OCI-LY3 (cell line): ENCODE results near the gene HIVEP3.

Experiments used
- H2AFZ ChIP-seq: fragments of 200-600, 300-600 bp; shearing (Covaris generic); 2 replicates; pipeline ENCODE4 v1.6.0; 2014; ENCODE audit warnings: antibody characterized with exemption, low read depth, low read length
- H3K27ac ChIP-seq: fragments of 200-600, 300-600 bp; sonication (generic); 2 replicates; pipeline ENCODE4 v1.5.1; 2014; ENCODE audit warnings: mild to moderate bottlenecking, low read length, moderate library complexity, mixed read lengths
- H3K27me3 ChIP-seq: fragments of 200-600, 300-600 bp; sonication (generic); 2 replicates; pipeline ENCODE4 v1.6.1; 2014; ENCODE audit warnings: low read depth, low read length, mixed read lengths
- H3K36me3 ChIP-seq: fragments of 200-600, 300-600 bp; sonication (generic); replicated peaks from 2 replicates; pipeline ENCODE3; 2014; ENCODE audit warnings: low read depth, low read length, mixed read lengths
- H3K4me1 ChIP-seq: fragments of 300-600, 200-600 bp; sonication (generic); 2 replicates; pipeline ENCODE4 v1.6.1; 2014; ENCODE audit warnings: low read length, mixed read lengths
- H3K4me2 ChIP-seq: fragments of 200-600, 300-600 bp; sonication (generic); 2 replicates; pipeline ENCODE4 v1.6.1; 2014; ENCODE audit warnings: low read length, mixed read lengths
- H3K4me3 ChIP-seq: fragments of 300-600, 200-600 bp; sonication (generic); 2 replicates; pipeline ENCODE4 v1.5.1; 2014; ENCODE audit warnings: antibody characterized with exemption, mild to moderate bottlenecking, low read length, moderate library complexity
- H3K79me2 ChIP-seq: fragments of 300-600, 200-600 bp; shearing (Covaris generic); 2 replicates; pipeline ENCODE4 v1.6.1; 2014; ENCODE audit warnings: mild to moderate bottlenecking, low read length, mixed read lengths
- H3K9ac ChIP-seq: fragments of 300-600, 200-600 bp; shearing (Covaris generic); 2 replicates; pipeline ENCODE4 v1.6.0; 2014; ENCODE audit warnings: mild to moderate bottlenecking, low read length, moderate library complexity
- H3K9me3 ChIP-seq: fragments of 200-600, 300-600 bp; shearing (Covaris generic); 2 replicates; pipeline ENCODE4 v1.6.1; 2014; ENCODE audit warnings: low read length, mixed read lengths; ENCODE audit not compliant: insufficient read depth
- H4K20me1 ChIP-seq: fragments of 200-600, 300-600 bp; sonication (generic); 2 replicates; pipeline ENCODE4 v1.6.1; 2016; ENCODE audit warnings: low read length, mixed read lengths; ENCODE audit not compliant: insufficient read depth
- EZH2phosphoT487 ChIP-seq: fragments of 200-600 bp; shearing (Covaris generic); IDR thresholded peaks from 2 replicates; pipeline ENCODE4 v1.6.1; 2018; ENCODE audit warnings: antibody characterized with exemption, mixed run types, low read depth
- TF ChIP-seq, protein P1 (sequence below): fragments of 200-600, 300-600 bp; sonication (generic); IDR thresholded peaks from 2 replicates; pipeline ENCODE4 v1.5.1; 2014; ENCODE audit warnings: antibody characterized with exemption, low read length, low read depth

Gene HIVEP3

DNA sequence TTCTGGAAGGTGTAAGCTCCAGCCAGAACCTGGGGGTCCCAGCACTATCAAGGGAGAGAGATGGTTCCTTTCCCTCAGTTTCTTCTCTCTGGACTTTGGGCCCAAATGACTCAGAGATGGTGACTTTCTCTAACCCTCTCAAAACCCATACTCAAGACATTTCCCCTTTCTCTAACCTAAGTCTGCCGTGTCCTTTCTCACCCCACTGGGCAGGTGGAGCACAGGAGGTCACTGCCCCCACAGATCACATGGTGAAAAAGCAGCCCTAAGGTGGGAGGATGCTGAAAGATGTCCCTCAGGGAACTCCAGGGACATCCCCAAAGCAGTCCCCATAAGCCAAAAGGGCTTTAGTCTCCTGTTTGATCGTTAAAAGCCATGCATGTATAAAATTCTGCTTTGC, 173.7 kb downstream of the HIVEP3 start:
- no peaks in the 10 kb centered on the region for H3K36me3 ChIP-seq
- no peaks in the 10 kb centered on the region for H3K9me3 ChIP-seq
- TF ChIP-seq EZH2phosphoT487 = no peak
- TF ChIP-seq, protein P1, sequence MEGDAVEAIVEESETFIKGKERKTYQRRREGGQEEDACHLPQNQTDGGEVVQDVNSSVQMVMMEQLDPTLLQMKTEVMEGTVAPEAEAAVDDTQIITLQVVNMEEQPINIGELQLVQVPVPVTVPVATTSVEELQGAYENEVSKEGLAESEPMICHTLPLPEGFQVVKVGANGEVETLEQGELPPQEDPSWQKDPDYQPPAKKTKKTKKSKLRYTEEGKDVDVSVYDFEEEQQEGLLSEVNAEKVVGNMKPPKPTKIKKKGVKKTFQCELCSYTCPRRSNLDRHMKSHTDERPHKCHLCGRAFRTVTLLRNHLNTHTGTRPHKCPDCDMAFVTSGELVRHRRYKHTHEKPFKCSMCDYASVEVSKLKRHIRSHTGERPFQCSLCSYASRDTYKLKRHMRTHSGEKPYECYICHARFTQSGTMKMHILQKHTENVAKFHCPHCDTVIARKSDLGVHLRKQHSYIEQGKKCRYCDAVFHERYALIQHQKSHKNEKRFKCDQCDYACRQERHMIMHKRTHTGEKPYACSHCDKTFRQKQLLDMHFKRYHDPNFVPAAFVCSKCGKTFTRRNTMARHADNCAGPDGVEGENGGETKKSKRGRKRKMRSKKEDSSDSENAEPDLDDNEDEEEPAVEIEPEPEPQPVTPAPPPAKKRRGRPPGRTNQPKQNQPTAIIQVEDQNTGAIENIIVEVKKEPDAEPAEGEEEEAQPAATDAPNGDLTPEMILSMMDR = no peak
- peak overlapping the region; percentile 100 for H3K27ac ChIP-seq
- peaks cover 98% of the 10 kb centered on the region for H3K4me1 ChIP-seq
- 0 out of 2 replicates have a peak overlapping the region, but pooled peaks have one; percentile 22 for H3K4me3 ChIP-seq
- peak overlapping the region; percentile 97 for H3K9ac ChIP-seq
- peaks cover 56% of the 10 kb centered on the region for H3K79me2 ChIP-seq
- H3K27me3 ChIP-seq = no peaks in the 10 kb centered on the region
- H3K4me2 ChIP-seq = peak overlapping the region; percentile 47
- no peaks in the 10 kb centered on the region for H4K20me1 ChIP-seq
- no peak overlapping the region for H2AFZ ChIP-seq

DNA sequence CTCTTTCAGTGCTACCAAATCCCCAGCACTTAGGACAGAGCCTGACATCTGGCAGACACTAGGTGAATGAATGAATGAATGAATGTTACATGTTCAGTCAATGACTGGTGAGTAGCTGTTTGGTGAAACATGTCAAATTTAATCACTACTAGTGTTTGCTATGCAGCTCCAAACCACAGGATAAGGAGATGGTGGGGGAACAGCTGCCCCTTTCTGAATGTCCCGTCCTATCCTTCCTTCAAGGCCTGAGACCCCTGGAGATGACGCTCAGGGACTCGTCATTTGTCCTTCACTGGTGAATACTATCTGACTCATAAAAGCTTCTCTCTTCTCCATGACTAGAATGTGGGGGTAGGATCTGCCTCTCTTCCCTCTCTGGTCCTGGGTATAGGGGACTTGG, 175.4 kb downstream of the HIVEP3 start:
- Histone ChIP-seq H3K4me2 (peak overlapping the region; percentile 83), H4K20me1 (no peaks in the 10 kb centered on the region), H3K4me3 (no peak overlapping the region), H3K4me1 (peaks cover 98% of the 10 kb centered on the region), H3K9me3 (no peaks in the 10 kb centered on the region), H3K36me3 (no peaks in the 10 kb centered on the region), H3K79me2 (peaks cover 51% of the 10 kb centered on the region), H2AFZ (no peak overlapping the region), H3K27me3 (no peaks in the 10 kb centered on the region), H3K27ac (peak overlapping the region; percentile 100), H3K9ac (peak overlapping the region; percentile 97)
- TF ChIP-seq, protein P1 = no peak
- TF ChIP-seq EZH2phosphoT487 = no peak

DNA sequence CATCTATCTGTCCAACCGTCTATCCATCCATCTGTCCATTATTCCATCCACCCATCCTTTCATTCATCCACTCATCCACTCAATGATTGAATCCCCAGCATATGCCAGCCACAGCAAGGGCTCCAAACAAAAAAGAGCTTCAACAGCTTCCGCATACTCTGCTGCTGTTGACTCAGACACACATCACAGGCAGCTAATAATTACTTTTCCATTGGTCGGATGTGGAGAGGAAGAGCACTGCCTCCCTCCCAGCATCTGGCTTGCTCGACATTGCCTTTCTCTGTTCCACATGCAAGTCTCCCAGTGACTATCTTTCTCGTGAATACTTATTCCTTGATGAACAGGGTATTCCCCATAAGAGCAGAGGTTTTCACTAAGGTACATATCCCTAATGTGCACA, 176.5 kb downstream of the HIVEP3 start:
- Histone ChIP-seq H3K79me2 (peaks cover 53% of the 10 kb centered on the region), H3K36me3 (peaks cover 5% of the 10 kb centered on the region), H3K4me3 (no peak overlapping the region), H3K9me3 (no peaks in the 10 kb centered on the region), H2AFZ (no peak overlapping the region), H3K27me3 (no peaks in the 10 kb centered on the region), H3K27ac (peak overlapping the region; percentile 100), H4K20me1 (no peaks in the 10 kb centered on the region), H3K4me2 (peak overlapping the region; percentile 83), H3K4me1 (peaks cover 98% of the 10 kb centered on the region), H3K9ac (peak overlapping the region; percentile 97)
- no peak for TF ChIP-seq EZH2phosphoT487
- TF ChIP-seq, protein P1 = no peak

DNA sequence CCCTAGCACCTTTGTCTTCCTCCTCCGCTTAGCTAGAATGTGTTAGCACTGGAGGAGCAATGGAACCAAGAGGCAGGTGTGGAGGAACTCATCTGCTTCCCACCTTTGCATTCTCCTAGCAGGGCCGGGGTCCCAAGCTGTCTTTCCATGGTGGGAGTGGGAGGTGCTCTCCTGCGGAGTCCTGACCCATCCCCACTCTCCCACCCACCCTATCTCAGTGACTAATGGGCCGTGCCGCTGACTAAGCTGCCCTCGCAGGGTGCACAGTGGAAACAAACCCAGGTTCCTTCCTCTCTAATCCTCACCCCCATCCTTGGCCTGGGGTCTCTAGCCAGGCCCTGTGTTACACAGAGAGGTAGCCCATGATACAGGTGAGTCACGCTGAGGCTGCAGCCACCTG, 177.5 kb downstream of the HIVEP3 start:
- Histone ChIP-seq H3K27ac (peak overlapping the region; percentile 100), H3K79me2 (peaks cover 44% of the 10 kb centered on the region), H4K20me1 (no peaks in the 10 kb centered on the region)

More for the DNA sequence above, 177.5 kb downstream of the HIVEP3 start:
- Histone ChIP-seq H2AFZ (no peak overlapping the region), H3K27me3 (no peaks in the 10 kb centered on the region), H3K9me3 (no peaks in the 10 kb centered on the region), H3K4me1 (peaks cover 98% of the 10 kb centered on the region), H3K4me3 (no peak overlapping the region), H3K36me3 (peaks cover 5% of the 10 kb centered on the region), H3K4me2 (peak overlapping the region; percentile 83), H3K9ac (peak overlapping the region; percentile 97)
- no peak for TF ChIP-seq EZH2phosphoT487
- TF ChIP-seq, protein P1 = no peak
